ENCODE data around the gene TXNRD2.

The TXNRD2 gene

GRCh38 chr22:19941365-19942082 lies at the start of gene TXNRD2, which contains the start of gene COMT:
Gene TXNRD2, minus strand, starts transcription at chr22:19941818. Its CDS starts 15 bp downstream, at chr22:19941803.
Gene COMT, plus strand, starts transcription at chr22:19941772. Its CDS starts 20,755 bp downstream, at chr22:19962527.
- DNase-seq, result peak; percentile 69

- DNase-seq, result no peak
These were observed 49.7 kb upstream of the TXNRD2 start for GRCh38 chr22:19991395-19991644.

- no peak for DNase-seq
These were observed 49.2 kb upstream of the TXNRD2 start for GRCh38 chr22:19990609-19991394.

GRCh38 chr22:19990188-19990587 lies 48.6 kb upstream of the TXNRD2 start:
- DNase-seq, result no peak

GRCh38 chr22:19989725-19990067 lies 48.1 kb upstream of the TXNRD2 start:
- DNase-seq, result no peak

- no peak for DNase-seq
These were observed 47.5 kb upstream of the TXNRD2 start for GRCh38 chr22:19988965-19989724.

GRCh38 chr22:19988331-19988808 lies 46.8 kb upstream of the TXNRD2 start:
- no peak for DNase-seq

- DNase-seq, result no peak
These were observed 46.0 kb upstream of the TXNRD2 start for GRCh38 chr22:19987394-19988306.

- peak; percentile 82 for DNase-seq
These were observed 45.1 kb upstream of the TXNRD2 start for GRCh38 chr22:19986410-19987341.

GRCh38 chr22:19986011-19986409 lies 44.4 kb upstream of the TXNRD2 start:
- no peak for DNase-seq

- no peak for DNase-seq
These were observed 43.5 kb upstream of the TXNRD2 start for GRCh38 chr22:19984851-19985811.

GRCh38 chr22:19984201-19984753 lies 42.7 kb upstream of the TXNRD2 start:
- no peak for DNase-seq

GRCh38 chr22:19983741-19984140 lies 42.1 kb upstream of the TXNRD2 start:
- no peak for DNase-seq

GRCh38 chr22:19982991-19983578 lies 41.5 kb upstream of the TXNRD2 start:
- no peak for DNase-seq

GRCh38 chr22:19981961-19982920 lies 40.6 kb upstream of the TXNRD2 start:
- DNase-seq, result no peak

GRCh38 chr22:19981171-19981960 lies 39.7 kb upstream of the TXNRD2 start:
- no peak for DNase-seq

- no peak for DNase-seq
These were observed 39.1 kb upstream of the TXNRD2 start for GRCh38 chr22:19980766-19981165.
